Calu3 (cell line): ENCODE results near the gene ADO. TPM values are rescaled to one million over a fixed set of nuclear protein-coding genes. Genes with fewer than 3 reads are reported as not detected.

Source experiments
- Bru-seq: library from RNA; stranded (reverse); fragments of 400-500 nt; gene quantifications from one replicate; lab custom pipeline; 2021; lab: Mats Ljungman, UMichigan
- BruChase-seq, 2 experiments: library from RNA; stranded (reverse); fragments of 400-500 nt; gene quantifications; one replicate each; lab custom pipeline; 2021; lab: Mats Ljungman, UMichigan
- BruUV-seq: library from RNA; stranded (reverse); fragments of 400-500 nt; replicated peaks from 2 replicates; lab custom pipeline; 2021; lab: Mats Ljungman, UMichigan
- CTCF ChIA-PET: fragments of 300-600 bp; sonication (Branson Sonifier 250); formaldehyde crosslinking; loops from one replicate; lab custom pipeline; 2022; ENCODE audit warnings: antibody characterized with exemption; lab: Charles Lee
- DNase-seq: peaks from one replicate; pipeline ENCODE4 v3.0.0; 2022
- H3K27ac Mint-ChIP-seq: one replicate; pipeline ENCODE4 v1.8.0; 2022; ENCODE audit warnings: mixed read lengths; ENCODE audit not compliant: unreplicated experiment
- H3K27me3 Mint-ChIP-seq: one replicate; pipeline ENCODE4 v1.8.0; 2022; ENCODE audit warnings: mixed read lengths; ENCODE audit not compliant: unreplicated experiment
- H3K36me3 Mint-ChIP-seq: one replicate; pipeline ENCODE4 v1.8.0; 2022; ENCODE audit warnings: mild to moderate bottlenecking, moderate library complexity, mixed read lengths; ENCODE audit not compliant: insufficient read depth, unreplicated experiment
- H3K4me1 Mint-ChIP-seq: one replicate; pipeline ENCODE4 v1.8.0; 2022; ENCODE audit warnings: mild to moderate bottlenecking, low read depth, mixed read lengths; ENCODE audit not compliant: unreplicated experiment
- H3K4me3 Mint-ChIP-seq: one replicate; pipeline ENCODE4 v1.8.0; 2022; ENCODE audit warnings: mild to moderate bottlenecking, low read depth, moderate library complexity, mixed read lengths; ENCODE audit not compliant: unreplicated experiment
- H3K9me3 Mint-ChIP-seq: one replicate; pipeline ENCODE4 v1.8.0; 2022; ENCODE audit warnings: low read depth, mixed read lengths; ENCODE audit not compliant: unreplicated experiment
- CTCF ChIP-seq: fragments of 200-600 bp; IDR thresholded peaks from one replicate; pipeline ENCODE4 v1.8.0; 2022; ENCODE audit warnings: antibody characterized with exemption; ENCODE audit not compliant: unreplicated experiment
- intact Hi-C: fragments of 100-400 bp; cut with micrococcal nuclease; formaldehyde crosslinking; loops from one replicate; pipeline ENCODE4 v1.10.0; 2022; ENCODE audit not compliant: unreplicated experiment
- long read RNA-seq: library from polyadenylated mRNA; stranded (forward); transcript quantifications from one replicate; pipeline ENCODE4 v2.0.0, GENCODE V29; 2022
- total RNA-seq: library from RNA; stranded (reverse); gene quantifications from 2 replicates; pipeline ENCODE4 v1.2.3, GENCODE V29; 2022

Gene ADO
- 32.3 and 35.0 TPM in 2 replicates for total RNA-seq
- percentile 91 among the genes with signal in this experiment for Bru-seq, nascent RNA
- BruChase-seq, experiment 1, labeled RNA remaining after a 6-hour chase = percentile 92 among the genes with signal in this experiment
- percentile 99 among the genes with signal in this experiment for BruChase-seq, experiment 2, labeled RNA remaining after a 2-hour chase
- long read RNA-seq, transcript ADO-201 (1 exons, 3,627 nt) = major isoform, 24 of 24 reads
- long read RNA-seq, partial matches to known transcripts = 0 of 24 reads
- long read RNA-seq, other reads (novel, unspliced or antisense) = 0 of 24 reads

- H3K36me3 Mint-ChIP-seq = peaks cover 31% of the 10 kb centered on the region
- intact Hi-C loops = loop anchor here (2.0 kb wide), 1 partner anchor 72 kb away; no protein-coding TSS in a partner anchor
- H3K27ac Mint-ChIP-seq = peak within 1 kb of the TSS; percentile 99
- H3K27me3 Mint-ChIP-seq = peaks cover 15% of the 10 kb centered on the region
- BruUV-seq = no TSS peak
- H3K4me1 Mint-ChIP-seq = peaks cover 29% of the 10 kb centered on the region
- peak; percentile 89 for DNase-seq
- peak within 1 kb of the TSS; percentile 92 for H3K4me3 Mint-ChIP-seq
- no peaks in the 10 kb centered on the region for H3K9me3 Mint-ChIP-seq
- TF ChIP-seq CTCF = no peak
- CTCF ChIA-PET = interaction anchor here (0.6 to 1.9 kb wide), 5 partner anchors 12 to 269 kb away, joined by 3 to 8 read pairs (median 7); partner anchors contain the start of gene EGR2
Measured at GRCh38 chr10:62804356-62805230, at the start of gene ADO. ADO (plus strand) TSS chr10:62804720; CDS start chr10:62805060, 340 bp downstream.

GRCh38 chr10:62754963-62755362 is 49.6 kb upstream of the ADO start:
- intact Hi-C loops = no loop called here
- peaks cover 25% of the 10 kb centered on the region for H3K27me3 Mint-ChIP-seq
- no TSS peak for BruUV-seq
- no peak overlapping the region for H3K4me3 Mint-ChIP-seq
- no peak for DNase-seq
- CTCF ChIA-PET = no interaction called here
- no peaks in the 10 kb centered on the region for H3K4me1 Mint-ChIP-seq
- no peak overlapping the region for H3K27ac Mint-ChIP-seq
- H3K9me3 Mint-ChIP-seq = no peaks in the 10 kb centered on the region
- H3K36me3 Mint-ChIP-seq = no peaks in the 10 kb centered on the region
- TF ChIP-seq CTCF = no peak

- Mint-ChIP-seq H3K9me3 (no peaks in the 10 kb centered on the region), H3K36me3 (no peaks in the 10 kb centered on the region), H3K27me3 (peaks cover 25% of the 10 kb centered on the region), H3K4me1 (no peaks in the 10 kb centered on the region), H3K27ac (no peak overlapping the region), H3K4me3 (no peak overlapping the region)
- intact Hi-C loops = no loop called here
- DNase-seq = no peak
- TF ChIP-seq CTCF = no peak
- BruUV-seq = no TSS peak
- CTCF ChIA-PET = no interaction called here
Measured at GRCh38 chr10:62755662-62756653, 48.6 kb upstream of the ADO start.
